GM23338 (cell line): ENCODE data around the gene PCDHA5. TPM values are rescaled to one million over a fixed set of nuclear protein-coding genes. Genes with fewer than 3 reads are reported as not detected.

Source experiments
- ATAC-seq: fragments of 200-7000 bp; cut with Tn5 transposase; 3 replicates; pipeline ENCODE4 v1.9.1; 2020
- DNase-seq: peaks from one replicate; pipeline ENCODE4 v3.0.0-alpha.2; 2015; ENCODE audit warnings: low spot score
- H2AFZ ChIP-seq: fragments of 200-600 bp; sonication (generic); 2 replicates; pipeline ENCODE4 v1.8.0; 2016; ENCODE audit warnings: antibody characterized with exemption, mild to moderate bottlenecking, moderate library complexity
- H3F3A ChIP-seq: fragments of 200-600 bp; sonication (generic); replicated peaks from 2 replicates; pipeline ENCODE4 v1.8.0; 2017; ENCODE audit warnings: antibody characterized with exemption, mixed run types, low read depth
- H3K27ac ChIP-seq: fragments of 200-600 bp; sonication (generic); 2 replicates; pipeline ENCODE4 v1.6.1; 2016; ENCODE audit warnings: low read depth
- H3K27me3 ChIP-seq: fragments of 200-600 bp; sonication (generic); 2 replicates; pipeline ENCODE4 v1.8.0; 2016; ENCODE audit warnings: mild to moderate bottlenecking, mixed run types, moderate library complexity; ENCODE audit not compliant: insufficient read depth
- H3K36me3 ChIP-seq: fragments of 200-600 bp; sonication (generic); 2 replicates; pipeline ENCODE4 v1.8.0; 2016; ENCODE audit warnings: mild to moderate bottlenecking; ENCODE audit not compliant: insufficient read depth
- H3K4me1 ChIP-seq: fragments of 200-600 bp; sonication (generic); 2 replicates; pipeline ENCODE4 v1.8.0; 2016; ENCODE audit warnings: mild to moderate bottlenecking, moderate library complexity; ENCODE audit not compliant: insufficient read depth
- H3K4me2 ChIP-seq: fragments of 200-600 bp; sonication (generic); 2 replicates; pipeline ENCODE4 v1.7.1; 2017; ENCODE audit warnings: mixed run types
- H3K4me3 ChIP-seq: fragments of 200-600 bp; sonication (generic); 2 replicates; pipeline ENCODE4 v1.6.1; 2016; ENCODE audit warnings: mixed run types
- H3K79me2 ChIP-seq: fragments of 200-600 bp; sonication (generic); replicated peaks from 2 replicates; pipeline ENCODE4 v1.8.0; 2017; ENCODE audit warnings: mild to moderate bottlenecking; ENCODE audit not compliant: insufficient read depth
- H3K9me2 ChIP-seq: fragments of 200-600 bp; sonication (generic); 2 replicates; pipeline ENCODE4 v1.8.0; 2017; ENCODE audit not compliant: insufficient read depth
- H4K20me1 ChIP-seq: fragments of 200-600 bp; sonication (generic); replicated peaks from 2 replicates; pipeline ENCODE4 v1.8.0; 2017; ENCODE audit warnings: mild to moderate bottlenecking; ENCODE audit not compliant: insufficient read depth
- H3K27ac Mint-ChIP-seq: 2 replicates; pipeline ENCODE4 v1.8.0; 2020; ENCODE audit warnings: inconsistent platforms, mild to moderate bottlenecking, moderate library complexity, mixed read lengths
- H3K27me3 Mint-ChIP-seq: 3 replicates; pipeline ENCODE4 v1.8.0; 2022; ENCODE audit warnings: low read depth, mild to moderate bottlenecking, moderate library complexity, mixed read lengths, inconsistent platforms; ENCODE audit not compliant: insufficient read depth, poor library complexity
- H3K36me3 Mint-ChIP-seq: 3 replicates; pipeline ENCODE4 v1.8.0; 2021; ENCODE audit warnings: low read depth, mild to moderate bottlenecking, inconsistent platforms, moderate library complexity, mixed read lengths
- H3K4me1 Mint-ChIP-seq: 3 replicates; pipeline ENCODE4 v1.8.0; 2020; ENCODE audit warnings: mild to moderate bottlenecking, inconsistent platforms, mixed read lengths
- H3K4me3 Mint-ChIP-seq: 3 replicates; pipeline ENCODE4 v1.8.0; 2021; ENCODE audit warnings: moderate library complexity, mild to moderate bottlenecking, inconsistent platforms, mixed read lengths
- H3K9me3 Mint-ChIP-seq: 3 replicates; pipeline ENCODE4 v1.8.0; 2020; ENCODE audit warnings: moderate library complexity, mild to moderate bottlenecking, inconsistent platforms, mixed read lengths
- CTCF ChIP-seq, 2 experiments: fragments of 200-600 bp in 1 of 2; sonication (generic) in 1 of 2; conservative IDR thresholded peaks; 2 replicates each; pipeline versions ENCODE4 v1.5.1 to v1.6.1; 2016 to 2017; ENCODE audit warnings: antibody characterized with exemption in 2 of 2, low read depth in 2 of 2, mild to moderate bottlenecking in 2 of 2, moderate library complexity in 1 of 2
- ETS1 ChIP-seq: IDR thresholded peaks from 2 replicates; pipeline ENCODE4 v1.6.1; 2016; ENCODE audit warnings: antibody characterized with exemption
- EZH2phosphoT487 ChIP-seq: fragments of 200-600 bp; sonication (generic); IDR thresholded peaks from one replicate; pipeline ENCODE4 v1.8.1; 2018; ENCODE audit warnings: antibody characterized with exemption; ENCODE audit not compliant: unreplicated experiment
- NANOG ChIP-seq: IDR thresholded peaks from 2 replicates; pipeline ENCODE4 v1.6.1; 2016; ENCODE audit warnings: antibody characterized with exemption, borderline replicate concordance
- REST ChIP-seq: IDR thresholded peaks from one replicate; pipeline ENCODE4 v1.6.1; 2018; ENCODE audit warnings: antibody characterized with exemption; ENCODE audit not compliant: unreplicated experiment
- ZNF114 ChIP-seq: fragments of 250-450 bp; sonication (Bioruptor Pico); IDR thresholded peaks from 2 replicates; pipeline ENCODE4 v1.5.0; 2020; ENCODE audit warnings: mild to moderate bottlenecking, moderate library complexity
- ZNF331 ChIP-seq: fragments of 250-450 bp; sonication (Bioruptor Pico); IDR thresholded peaks from 2 replicates; pipeline ENCODE4 v1.5.0; 2020; ENCODE audit warnings: low read depth, mild to moderate bottlenecking, moderate library complexity
- polyA plus RNA-seq: library from polyadenylated mRNA; unstranded; fragments of >200 nt; fragmentation: Nextera tagmentation; extraction: Ambion mirVana; gene quantifications from 2 replicates; pipeline ENCODE4 v1.2.1, GENCODE V29; 2016
- total RNA-seq: library from RNA; depleted of rRNA; stranded (reverse); fragments of >200 nt; shearing (Covaris generic); gene quantifications from 2 replicates; pipeline ENCODE4 v1.2.3, GENCODE V29; 2014; rRNA removed

Gene PCDHA5
- total and polyA plus RNA-seq, 2 experiments from 2014 or later = 0.86 to 3.1 TPM

- peak overlapping the region; percentile 59 for H3K4me3 ChIP-seq
- Mint-ChIP-seq H3K36me3 (peaks cover 36% of the 10 kb centered on the region), H3K9me3 (peaks cover 22% of the 10 kb centered on the region; the same call in 2 of the 3 replicates), H3K4me3 (peak overlapping the region; percentile 86), H3K27me3 (no peaks in the 10 kb centered on the region), H3K27ac (no peak overlapping the region), H3K4me1 (peaks cover 15% of the 10 kb centered on the region)
- H3K79me2 ChIP-seq = peaks cover 29% of the 10 kb centered on the region
- ATAC-seq (no peak; the same call in 2 of the 3 replicates), DNase-seq (no peak)
- H3K9me2 ChIP-seq = no peaks in the 10 kb centered on the region
- peaks cover 13% of the 10 kb centered on the region; the same call in 1 of the 2 replicates for H3K4me1 ChIP-seq
- H3K36me3 ChIP-seq = no peaks in the 10 kb centered on the region; the same call in 1 of the 2 replicates
- TF ChIP-seq NANOG (no peak), EZH2phosphoT487 (no peak), ZNF114 (no peak), CTCF (conservative IDR thresholded peaks at IDR 0.05; ENCODE audit: low read depth in 2 of 2) (peak; percentile 74 to 79), ETS1 (no peak)
- no peak overlapping the region for H3K27ac ChIP-seq
- H4K20me1 ChIP-seq = no peaks in the 10 kb centered on the region; the same call in 1 of the 2 replicates
- H2AFZ ChIP-seq = no peak overlapping the region
- peak overlapping the region; percentile 72 for H3K4me2 ChIP-seq
- H3F3A ChIP-seq = no peaks in the 10 kb centered on the region
- H3K27me3 ChIP-seq = no peaks in the 10 kb centered on the region
Observed at GRCh38 chr5:140869555-140869886, 48.1 kb downstream of the PCDHA5 start.

GRCh38 chr5:140870221-140871201 lies 49.1 kb downstream of the PCDHA5 start:
- Histone ChIP-seq H3K27ac (no peak overlapping the region), H3K4me3 (no peak overlapping the region), H3K4me2 (no peak overlapping the region), H3K9me2 (no peaks in the 10 kb centered on the region), H3F3A (no peaks in the 10 kb centered on the region), H3K27me3 (no peaks in the 10 kb centered on the region), H4K20me1 (no peaks in the 10 kb centered on the region; the same call in 1 of the 2 replicates), H3K4me1 (peaks cover 15% of the 10 kb centered on the region; the same call in 1 of the 2 replicates), H2AFZ (no peak overlapping the region), H3K36me3 (no peaks in the 10 kb centered on the region; the same call in 1 of the 2 replicates), H3K79me2 (peaks cover 29% of the 10 kb centered on the region)
- Mint-ChIP-seq H3K9me3 (peaks cover 22% of the 10 kb centered on the region; the same call in 2 of the 3 replicates), H3K27ac (no peak overlapping the region), H3K4me3 (no peak overlapping the region; the same call in 2 of the 3 replicates), H3K36me3 (peaks cover 36% of the 10 kb centered on the region), H3K27me3 (no peaks in the 10 kb centered on the region), H3K4me1 (peaks cover 18% of the 10 kb centered on the region)
- no peak for ATAC-seq
- TF ChIP-seq ZNF331 (CRISPR knock-in tag) = no peak
- peak; percentile 59 for TF ChIP-seq REST
- no peak for DNase-seq

Other genes with a start within 250 kb of the PCDHA5 start
- gene CD14, start 188.4 kb upstream of the PCDHA5 start, total RNA-seq = not detected in 2 replicates
- 0.17 TPM in 1 of 2 replicates, not detected in the other for gene CD14, start 188.4 kb upstream of the PCDHA5 start, polyA plus RNA-seq
- 19.9 and 37.4 TPM in 2 replicates for gene TMCO6, start 182.2 kb upstream of the PCDHA5 start, total RNA-seq
- 18.7 and 19.0 TPM in 2 replicates for gene TMCO6, start 182.2 kb upstream of the PCDHA5 start, polyA plus RNA-seq
- 48.8 and 55.7 TPM in 2 replicates for gene NDUFA2, start 174.0 kb upstream of the PCDHA5 start, total RNA-seq
- 292 and 317 TPM in 2 replicates for gene NDUFA2, start 174.0 kb upstream of the PCDHA5 start, polyA plus RNA-seq
- 58.9 and 77.3 TPM in 2 replicates for gene IK, start 173.8 kb upstream of the PCDHA5 start, total RNA-seq
- 116 and 128 TPM in 2 replicates for gene IK, start 173.8 kb upstream of the PCDHA5 start, polyA plus RNA-seq
- 18.0 and 22.7 TPM in 2 replicates for gene WDR55, start 156.7 kb upstream of the PCDHA5 start, total RNA-seq
- gene WDR55, start 156.7 kb upstream of the PCDHA5 start, polyA plus RNA-seq = 9.3 and 9.6 TPM in 2 replicates
- gene DND1, start 148.0 kb upstream of the PCDHA5 start, total RNA-seq = 15.5 and 22.0 TPM in 2 replicates
- gene DND1, start 148.0 kb upstream of the PCDHA5 start, polyA plus RNA-seq = 7.3 and 8.1 TPM in 2 replicates
- gene HARS1, start 130.2 kb upstream of the PCDHA5 start, total RNA-seq = 57.8 and 58.8 TPM in 2 replicates
- gene HARS1, start 130.2 kb upstream of the PCDHA5 start, polyA plus RNA-seq = 48.6 and 51.6 TPM in 2 replicates
- gene HARS2, start 130.2 kb upstream of the PCDHA5 start, total RNA-seq = 21.6 and 29.6 TPM in 2 replicates
- gene HARS2, start 130.2 kb upstream of the PCDHA5 start, polyA plus RNA-seq = 12.7 and 14.4 TPM in 2 replicates
- 26.4 and 35.6 TPM in 2 replicates for gene ZMAT2, start 121.2 kb upstream of the PCDHA5 start, total RNA-seq
- 45.1 and 50.6 TPM in 2 replicates for gene ZMAT2, start 121.2 kb upstream of the PCDHA5 start, polyA plus RNA-seq
- gene PCDHA1, start 35.5 kb upstream of the PCDHA5 start, total RNA-seq = 1.6 and 3.2 TPM in 2 replicates
- gene PCDHA1, start 35.5 kb upstream of the PCDHA5 start, polyA plus RNA-seq = 0.52 and 0.81 TPM in 2 replicates
- 2.2 and 2.4 TPM in 2 replicates for gene PCDHA2, start 26.8 kb upstream of the PCDHA5 start, total RNA-seq
- 0.99 and 1.3 TPM in 2 replicates for gene PCDHA2, start 26.8 kb upstream of the PCDHA5 start, polyA plus RNA-seq
- 4.0 TPM in 2 replicates for gene PCDHA3, start 20.6 kb upstream of the PCDHA5 start, total RNA-seq
- 0.87 and 1.2 TPM in 2 replicates for gene PCDHA3, start 20.6 kb upstream of the PCDHA5 start, polyA plus RNA-seq
- 9.6 and 12.5 TPM in 2 replicates for gene PCDHA4, start 14.5 kb upstream of the PCDHA5 start, total RNA-seq
- gene PCDHA4, start 14.5 kb upstream of the PCDHA5 start, polyA plus RNA-seq = 1.6 and 1.8 TPM in 2 replicates
- gene PCDHA6, start 6.3 kb downstream of the PCDHA5 start, total RNA-seq = 4.6 and 5.2 TPM in 2 replicates
- 2.0 and 2.1 TPM in 2 replicates for gene PCDHA6, start 6.3 kb downstream of the PCDHA5 start, polyA plus RNA-seq
- gene PCDHA7, start 12.7 kb downstream of the PCDHA5 start, total RNA-seq = 6.9 and 8.7 TPM in 2 replicates
- 1.3 and 1.7 TPM in 2 replicates for gene PCDHA7, start 12.7 kb downstream of the PCDHA5 start, polyA plus RNA-seq
- 1.4 and 3.1 TPM in 2 replicates for gene PCDHA8, start 19.6 kb downstream of the PCDHA5 start, total RNA-seq
- 0.56 and 0.86 TPM in 2 replicates for gene PCDHA8, start 19.6 kb downstream of the PCDHA5 start, polyA plus RNA-seq
- 3.2 and 3.3 TPM in 2 replicates for gene PCDHA9, start 26.8 kb downstream of the PCDHA5 start, total RNA-seq
- 1.1 and 1.6 TPM in 2 replicates for gene PCDHA9, start 26.8 kb downstream of the PCDHA5 start, polyA plus RNA-seq
- gene PCDHA10, start 34.3 kb downstream of the PCDHA5 start, total RNA-seq = 11.6 and 12.2 TPM in 2 replicates
- gene PCDHA10, start 34.3 kb downstream of the PCDHA5 start, polyA plus RNA-seq = 3.9 and 4.1 TPM in 2 replicates
- 22.9 and 26.5 TPM in 2 replicates for gene PCDHA11, start 47.3 kb downstream of the PCDHA5 start, total RNA-seq
- 8.5 and 11.6 TPM in 2 replicates for gene PCDHA11, start 47.3 kb downstream of the PCDHA5 start, polyA plus RNA-seq
- 12.7 and 17.7 TPM in 2 replicates for gene PCDHA12, start 53.7 kb downstream of the PCDHA5 start, total RNA-seq
- gene PCDHA12, start 53.7 kb downstream of the PCDHA5 start, polyA plus RNA-seq = 5.1 and 5.6 TPM in 2 replicates
- gene PCDHA13, start 60.5 kb downstream of the PCDHA5 start, total RNA-seq = 4.3 and 9.8 TPM in 2 replicates
- 0.59 and 1.2 TPM in 2 replicates for gene PCDHA13, start 60.5 kb downstream of the PCDHA5 start, polyA plus RNA-seq
- 9.9 and 12.1 TPM in 2 replicates for gene PCDHAC1, start 104.7 kb downstream of the PCDHA5 start, total RNA-seq
- 0.50 and 0.53 TPM in 2 replicates for gene PCDHAC1, start 104.7 kb downstream of the PCDHA5 start, polyA plus RNA-seq
- gene PCDHAC2, start 144.9 kb downstream of the PCDHA5 start, total RNA-seq = 11.8 and 13.1 TPM in 2 replicates
- gene PCDHAC2, start 144.9 kb downstream of the PCDHA5 start, polyA plus RNA-seq = 0.54 and 1.8 TPM in 2 replicates
- gene PCDHB1, start 229.8 kb downstream of the PCDHA5 start, total RNA-seq = 0.03 and 0.08 TPM in 2 replicates
- 0.05 and 0.09 TPM in 2 replicates for gene PCDHB1, start 229.8 kb downstream of the PCDHA5 start, polyA plus RNA-seq